GM18507 (cell line): ENCODE data around the gene MSANTD3.

ENCODE experiments used
- DNase-seq: peaks from one replicate; pipeline ENCODE4 v3.0.0; 2011; ENCODE audit warnings: low read depth; ENCODE audit not compliant: insufficient read length; ENCODE audit errors: extremely low spot score
- FAIRE-seq: peaks from 2 replicates; lab custom pipeline; 2011; peaks lifted over from hg19 to GRCh38; lab: Jason Lieb, UNC

The MSANTD3 gene

DNA sequence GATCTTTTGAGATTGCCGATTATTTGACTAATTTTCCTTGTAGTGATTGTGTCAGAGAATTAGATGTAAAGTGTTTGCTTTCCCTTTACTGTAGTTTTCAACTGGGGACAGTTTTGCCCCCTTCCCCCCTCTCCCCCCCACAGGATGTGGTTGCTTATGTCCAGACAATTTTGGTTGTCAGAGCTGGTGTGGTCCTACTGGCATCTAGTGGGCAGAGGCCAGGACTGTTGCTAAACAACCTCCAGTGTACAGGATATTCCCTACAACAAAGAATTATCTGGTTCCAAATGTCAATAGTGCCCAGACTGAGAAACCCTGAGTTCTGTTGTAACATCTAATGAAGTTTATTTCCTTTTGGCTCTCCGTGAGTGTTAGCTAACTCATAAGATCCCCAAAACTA is 66.0 kb downstream of the MSANTD3 start:
- FAIRE-seq: no peak

DNA sequence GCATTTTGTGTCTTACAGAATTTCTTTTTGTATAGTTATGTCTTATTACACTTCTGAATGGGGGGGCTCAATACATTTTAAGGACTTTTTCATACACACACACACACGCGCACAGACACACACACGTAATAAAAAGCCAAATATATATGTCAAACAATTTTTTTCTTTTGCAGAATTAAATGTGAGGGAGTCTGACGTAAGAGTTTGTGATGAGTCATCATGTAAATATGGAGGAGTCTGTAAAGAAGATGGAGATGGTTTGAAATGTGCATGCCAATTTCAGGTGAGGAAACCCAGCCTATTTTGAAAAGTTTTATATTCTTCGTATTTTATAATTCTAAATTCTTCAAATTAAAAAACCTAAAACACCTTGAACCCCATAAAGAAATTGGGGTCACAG is 71.6 kb downstream of the MSANTD3 start:
- FAIRE-seq: no peak
- DNase-seq: no peak

More for the DNA sequence above, 66.0 kb downstream of the MSANTD3 start:
- DNase-seq: no peak

- no peak for FAIRE-seq
- DNase-seq: no peak
Observed at GRCh38 chr9:100499460-100499859, 72.5 kb downstream of the MSANTD3 start.

DNA sequence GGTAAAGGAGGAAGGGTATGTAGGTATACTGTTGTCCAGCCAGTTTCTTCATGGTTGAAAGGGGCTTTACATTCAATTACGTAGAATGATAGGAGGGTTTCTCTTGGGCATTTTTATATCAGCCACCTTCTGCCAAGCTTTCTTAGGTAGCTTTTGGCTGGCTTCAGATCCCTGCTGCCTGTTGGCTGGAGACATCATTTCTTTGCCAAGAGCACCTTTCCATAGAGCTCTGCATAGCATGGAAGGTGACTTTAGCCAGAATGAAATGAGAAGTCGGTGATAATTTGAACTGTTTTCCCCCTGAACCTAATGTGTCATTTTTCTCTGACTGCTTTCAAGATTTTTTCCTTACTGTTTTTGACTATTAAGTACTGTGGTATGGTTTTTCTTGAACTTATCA is 72.9 kb downstream of the MSANTD3 start:
- FAIRE-seq: no peak
- no peak for DNase-seq
